Measurements from ENCODE around the gene MBP. TPM values are rescaled to one million over a fixed set of nuclear protein-coding genes. Genes with fewer than 3 reads are reported as not detected.

Gene MBP
- total and polyA plus RNA-seq, 2 donors from 2014 or later: 15.1 to 61.2 TPM

DNA sequence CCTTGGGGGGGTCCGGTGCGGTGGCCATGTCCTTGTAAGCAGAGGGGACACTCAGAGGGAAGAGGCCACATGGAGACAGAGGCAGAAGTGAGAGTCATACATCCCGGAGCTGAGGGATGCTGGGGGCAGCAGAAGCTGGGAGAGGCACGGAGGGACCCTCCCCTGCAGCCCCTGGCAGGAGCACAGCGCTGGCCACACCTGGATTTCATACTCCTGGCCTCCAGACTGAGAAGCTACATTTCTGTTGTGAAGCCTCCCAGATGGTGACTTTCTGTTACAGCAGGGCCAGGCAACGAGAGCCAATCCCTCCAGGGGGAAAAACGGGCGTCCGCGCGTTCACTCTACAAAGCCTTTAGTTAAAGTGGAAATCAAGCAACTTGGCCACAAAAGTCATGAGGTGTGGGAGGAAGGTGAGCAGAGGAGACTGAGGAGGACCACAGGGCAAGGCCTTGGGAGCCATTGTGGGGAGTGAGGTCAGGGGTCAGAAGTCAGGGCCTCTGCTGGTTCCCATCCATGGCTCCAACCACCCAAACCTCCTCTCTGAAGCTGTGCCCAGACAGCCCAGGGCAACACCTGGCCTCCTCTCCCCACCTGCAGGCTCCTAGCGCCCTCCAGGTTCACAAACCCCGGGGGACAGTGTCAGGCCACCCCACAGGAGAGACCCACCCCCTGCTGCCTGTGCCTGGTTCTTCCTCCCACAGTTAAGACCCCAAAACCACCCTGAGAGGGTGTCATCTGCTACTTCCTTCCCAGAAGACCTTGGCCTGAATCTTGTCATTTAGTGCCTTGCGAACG, 4.5 kb upstream of the MBP start:
- peaks cover 0 to 4% (median 0%) of the 10 kb centered on the region in 3 donors for H3K4me1 ChIP-seq (ENCODE audit: control insufficient read depth in 2 of 3, insufficient read depth in 2 of 3, low read depth in 1 of 3, low read length in 3 of 3)
- TF ChIP-seq CTCF (IDR thresholded peaks at IDR 0.05; ENCODE audit: borderline replicate concordance, extremely low read depth, insufficient read depth): no peak
- intact Hi-C loops (cut with DNase I): no loop called here

DNA sequence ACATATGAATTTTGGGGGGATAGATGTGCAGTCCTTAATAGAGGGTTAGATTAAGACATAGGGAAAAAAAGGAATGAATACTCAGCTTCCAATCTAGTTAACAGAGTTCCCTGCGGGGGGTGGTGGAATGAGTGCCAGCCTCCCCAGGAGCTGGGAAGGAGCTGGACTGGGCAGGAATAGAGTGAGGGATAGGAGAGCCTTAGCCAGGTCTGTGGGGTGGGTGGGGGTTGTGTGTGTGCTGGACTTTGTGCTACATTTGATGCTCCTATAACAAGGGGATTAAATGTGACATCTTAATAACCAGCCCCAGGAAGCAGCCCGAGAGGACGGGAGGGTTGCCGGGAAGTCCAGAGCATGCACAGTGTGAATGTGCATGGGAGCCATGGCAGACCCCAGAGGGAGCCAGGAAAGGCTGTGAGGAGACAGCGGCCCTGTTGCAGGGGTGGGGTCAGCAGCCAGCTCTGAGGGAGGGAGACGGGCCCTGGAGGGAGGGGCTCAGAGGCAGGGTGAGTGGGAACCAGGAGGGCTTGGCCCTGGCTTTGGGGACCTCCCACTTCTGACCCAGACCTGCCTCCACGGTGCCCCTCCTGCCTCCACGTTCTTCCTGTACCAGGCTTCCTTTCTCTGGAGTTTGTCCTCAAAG, 3.6 kb upstream of the MBP start:
- intact Hi-C loops (cut with DNase I): no loop called here
- no peak for FAIRE-seq
- H3K9me3 ChIP-seq (ENCODE audit: control insufficient read depth in 2 of 3, insufficient read depth in 1 of 3, low read length in 3 of 3): no peaks in the 10 kb centered on the region
- no peaks in the 10 kb centered on the region for H3K27me3 ChIP-seq (ENCODE audit: control insufficient read depth, insufficient read depth, low read length)
- H3K36me3 ChIP-seq (ENCODE audit: control insufficient read depth in 2 of 3, insufficient read depth in 3 of 3, low read length in 3 of 3): no peaks in the 10 kb centered on the region
- no peak overlapping the region for H3K4me3 ChIP-seq (ENCODE audit: low read length in 3 of 3)
- no peak overlapping the region for H3K9ac ChIP-seq (ENCODE audit: low read length in 3 of 3)
- H3K27ac ChIP-seq (ENCODE audit: low read depth in 2 of 2, low read length in 2 of 2): no peak overlapping the region
- DNase-seq: no peak
- no peak for TF ChIP-seq CTCF (IDR thresholded peaks at IDR 0.05; ENCODE audit: borderline replicate concordance, extremely low read depth, insufficient read depth)
- peaks cover 0 to 4% (median 0%) of the 10 kb centered on the region in 3 donors for H3K4me1 ChIP-seq (ENCODE audit: control insufficient read depth in 2 of 3, insufficient read depth in 2 of 3, low read depth in 1 of 3, low read length in 3 of 3)

More for the DNA sequence above, 4.5 kb upstream of the MBP start:
- DNase-seq: no peak
- Histone ChIP-seq H3K9me3 (ENCODE audit: control insufficient read depth in 2 of 3, insufficient read depth in 1 of 3, low read length in 3 of 3) (no peaks in the 10 kb centered on the region), H3K4me3 (ENCODE audit: low read length in 3 of 3) (no peak overlapping the region), H3K27ac (ENCODE audit: low read depth in 2 of 2, low read length in 2 of 2) (no peak overlapping the region), H3K9ac (ENCODE audit: low read length in 3 of 3) (no peak overlapping the region), H3K27me3 (ENCODE audit: control insufficient read depth, insufficient read depth, low read length) (no peaks in the 10 kb centered on the region), H3K36me3 (ENCODE audit: control insufficient read depth in 2 of 3, insufficient read depth in 3 of 3, low read length in 3 of 3) (no peaks in the 10 kb centered on the region)
- FAIRE-seq: no peak

- Histone ChIP-seq H3K27ac (ENCODE audit: low read depth in 2 of 2, low read length in 2 of 2) (no peak overlapping the region), H3K9me3 (ENCODE audit: control insufficient read depth in 2 of 3, insufficient read depth in 1 of 3, low read length in 3 of 3) (no peaks in the 10 kb centered on the region), H3K9ac (ENCODE audit: low read length in 3 of 3) (no peak overlapping the region), H3K36me3 (ENCODE audit: control insufficient read depth in 2 of 3, insufficient read depth in 3 of 3, low read length in 3 of 3) (no peaks in the 10 kb centered on the region), H3K4me1 (ENCODE audit: control insufficient read depth in 2 of 3, insufficient read depth in 2 of 3, low read depth in 1 of 3, low read length in 3 of 3) (peaks cover 0 to 4% (median 0%) of the 10 kb centered on the region in 3 donors), H3K27me3 (ENCODE audit: control insufficient read depth, insufficient read depth, low read length) (no peaks in the 10 kb centered on the region), H3K4me3 (ENCODE audit: low read length in 3 of 3) (no peak overlapping the region)
- intact Hi-C loops (cut with DNase I): no loop called here
- FAIRE-seq (no peak), DNase-seq (no peak)
- TF ChIP-seq CTCF (IDR thresholded peaks at IDR 0.05; ENCODE audit: borderline replicate concordance, extremely low read depth, insufficient read depth): no peak
Observed at GRCh38 chr18:77135339-77136075, 2.9 kb upstream of the MBP start.
